Endothelial cell (in vitro differentiated cells): ENCODE data around the gene CDK14. TPM values are rescaled to one million over a fixed set of nuclear protein-coding genes. Genes with fewer than 3 reads are reported as not detected.

Experiments
- DNase-seq: peaks from one replicate; pipeline ENCODE4 v3.0.0; 2021; ENCODE audit warnings: low spot score
- H3K27ac Mint-ChIP-seq: one replicate; pipeline ENCODE4 v1.8.0; 2021; ENCODE audit warnings: mixed read lengths, inconsistent platforms; ENCODE audit not compliant: unreplicated experiment
- H3K27me3 Mint-ChIP-seq: one replicate; pipeline ENCODE4 v1.8.0; 2021; ENCODE audit warnings: mild to moderate bottlenecking, moderate library complexity, mixed read lengths, inconsistent platforms; ENCODE audit not compliant: unreplicated experiment
- H3K36me3 Mint-ChIP-seq: one replicate; pipeline ENCODE4 v1.8.0; 2021; ENCODE audit warnings: mild to moderate bottlenecking, low read depth, mixed read lengths, inconsistent platforms; ENCODE audit not compliant: unreplicated experiment
- H3K4me1 Mint-ChIP-seq: one replicate; pipeline ENCODE4 v1.8.0; 2021; ENCODE audit warnings: mild to moderate bottlenecking, mixed read lengths, inconsistent platforms; ENCODE audit not compliant: unreplicated experiment
- H3K4me3 Mint-ChIP-seq: one replicate; pipeline ENCODE4 v1.8.0; 2021; ENCODE audit warnings: mild to moderate bottlenecking, mixed read lengths, inconsistent platforms; ENCODE audit not compliant: unreplicated experiment
- H3K9me3 Mint-ChIP-seq: one replicate; pipeline ENCODE4 v1.8.0; 2021; ENCODE audit warnings: mixed read lengths, inconsistent platforms; ENCODE audit not compliant: unreplicated experiment
- total RNA-seq: library from RNA; stranded (reverse); fragmentation: NEBNext Ultra II Directional; extraction: Animal tissue kit (Norgen Biotek cat#: 25700); gene quantifications from one replicate; pipeline ENCODE4 v1.2.1, GENCODE V29; 2021; ENCODE audit not compliant: unreplicated experiment
- TF ChIP-seq, protein P1 (sequence below): fragments of 200-600 bp; sonication (generic); IDR thresholded peaks from one replicate; pipeline ENCODE4 v1.5.0; 2021; ENCODE audit warnings: antibody characterized with exemption; ENCODE audit not compliant: unreplicated experiment

CDK14 gene
- total RNA-seq, 1 donor from 2014 or later = 30.2 TPM

DNA sequence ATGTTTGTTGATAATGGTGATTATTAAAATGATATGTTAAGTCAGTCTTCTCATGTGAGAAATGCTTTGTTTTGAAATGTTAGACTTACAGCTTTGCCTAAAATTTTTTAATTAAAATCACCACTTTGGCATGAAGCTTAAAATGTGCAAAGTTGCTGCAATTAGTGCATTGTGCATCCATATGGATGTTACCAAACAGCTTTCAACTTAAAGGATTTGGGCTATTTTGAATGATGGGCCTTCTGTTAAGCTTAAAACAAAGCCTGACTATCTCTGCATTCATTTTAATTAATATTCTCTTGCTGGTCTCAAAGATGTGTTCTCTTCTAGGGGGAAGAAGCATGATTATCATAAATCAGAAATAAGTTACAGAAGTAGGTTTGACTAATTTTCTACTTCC is 603.5 kb downstream of the CDK14 start:
- Mint-ChIP-seq H3K9me3 (no peaks in the 10 kb centered on the region), H3K27me3 (peaks cover 4% of the 10 kb centered on the region), H3K27ac (no peak overlapping the region), H3K36me3 (no peaks in the 10 kb centered on the region), H3K4me3 (no peak overlapping the region), H3K4me1 (peaks cover 22% of the 10 kb centered on the region)
- DNase-seq = no peak
- TF ChIP-seq, protein P1, sequence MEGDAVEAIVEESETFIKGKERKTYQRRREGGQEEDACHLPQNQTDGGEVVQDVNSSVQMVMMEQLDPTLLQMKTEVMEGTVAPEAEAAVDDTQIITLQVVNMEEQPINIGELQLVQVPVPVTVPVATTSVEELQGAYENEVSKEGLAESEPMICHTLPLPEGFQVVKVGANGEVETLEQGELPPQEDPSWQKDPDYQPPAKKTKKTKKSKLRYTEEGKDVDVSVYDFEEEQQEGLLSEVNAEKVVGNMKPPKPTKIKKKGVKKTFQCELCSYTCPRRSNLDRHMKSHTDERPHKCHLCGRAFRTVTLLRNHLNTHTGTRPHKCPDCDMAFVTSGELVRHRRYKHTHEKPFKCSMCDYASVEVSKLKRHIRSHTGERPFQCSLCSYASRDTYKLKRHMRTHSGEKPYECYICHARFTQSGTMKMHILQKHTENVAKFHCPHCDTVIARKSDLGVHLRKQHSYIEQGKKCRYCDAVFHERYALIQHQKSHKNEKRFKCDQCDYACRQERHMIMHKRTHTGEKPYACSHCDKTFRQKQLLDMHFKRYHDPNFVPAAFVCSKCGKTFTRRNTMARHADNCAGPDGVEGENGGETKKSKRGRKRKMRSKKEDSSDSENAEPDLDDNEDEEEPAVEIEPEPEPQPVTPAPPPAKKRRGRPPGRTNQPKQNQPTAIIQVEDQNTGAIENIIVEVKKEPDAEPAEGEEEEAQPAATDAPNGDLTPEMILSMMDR = no peak

- DNase-seq = no peak
- Mint-ChIP-seq H3K36me3 (no peaks in the 10 kb centered on the region), H3K4me3 (no peak overlapping the region), H3K9me3 (no peaks in the 10 kb centered on the region), H3K27ac (peak overlapping the region; percentile 93), H3K4me1 (peaks cover 32% of the 10 kb centered on the region), H3K27me3 (peaks cover 2% of the 10 kb centered on the region)
- TF ChIP-seq, protein P1 = no peak
These were observed 605.5 kb downstream of the CDK14 start for GRCh38 chr7:91201442-91202113.

DNA sequence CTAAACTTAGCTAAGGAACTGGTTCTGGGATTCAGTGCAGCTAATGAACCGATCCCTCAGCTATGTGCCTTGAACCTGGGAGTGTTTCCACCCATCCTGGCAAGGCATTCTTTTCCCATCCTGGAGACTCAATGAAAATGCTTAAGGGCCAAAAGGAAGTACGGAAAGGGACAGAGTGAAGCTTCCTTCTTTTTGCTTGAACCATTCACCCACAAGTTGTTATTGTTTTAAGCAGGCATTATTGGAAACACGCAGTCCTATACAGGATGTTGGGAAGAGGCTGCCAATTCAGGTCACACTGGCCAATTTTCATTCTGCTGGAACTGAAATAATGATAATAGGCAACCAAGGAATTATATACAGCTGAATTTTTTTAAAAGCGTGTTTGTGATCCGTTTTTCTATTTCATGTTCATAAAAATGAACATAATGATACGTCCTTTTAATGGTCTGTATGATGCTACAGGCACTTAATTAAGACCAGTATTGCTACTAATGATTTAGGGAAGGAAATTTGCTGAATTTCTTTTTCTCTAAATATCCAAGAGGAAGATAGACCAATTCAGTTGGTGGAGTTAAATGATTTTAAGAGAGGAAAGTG is 610.3 kb downstream of the CDK14 start:
- no peaks in the 10 kb centered on the region for H3K36me3 Mint-ChIP-seq
- H3K9me3 Mint-ChIP-seq = no peaks in the 10 kb centered on the region
- H3K27me3 Mint-ChIP-seq = peaks cover 2% of the 10 kb centered on the region
- H3K27ac Mint-ChIP-seq = peak overlapping the region; percentile 58
- peaks cover 36% of the 10 kb centered on the region for H3K4me1 Mint-ChIP-seq
- no peak for DNase-seq
- H3K4me3 Mint-ChIP-seq = no peak overlapping the region
- TF ChIP-seq, protein P1 = no peak

DNA sequence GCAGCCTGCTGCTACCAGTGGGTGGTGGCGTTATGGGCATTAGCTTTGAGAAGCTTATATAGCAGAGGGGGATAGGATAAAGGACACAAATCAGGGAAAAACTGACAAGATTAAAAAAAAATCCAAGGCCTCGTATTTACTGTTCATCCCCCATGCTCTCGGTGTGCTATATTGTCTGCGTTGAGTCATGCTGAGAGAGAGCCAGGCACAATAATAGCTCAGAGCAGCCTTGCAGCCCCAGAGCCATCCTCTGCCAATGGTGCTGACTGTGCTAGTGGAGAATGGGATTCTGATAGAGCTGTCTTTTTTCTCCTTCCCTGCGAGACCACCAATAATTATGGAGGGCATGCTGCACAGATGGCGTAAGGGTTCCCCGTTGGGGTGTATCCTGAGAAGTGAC is 616.5 kb downstream of the CDK14 start:
- Mint-ChIP-seq H3K27ac (peak overlapping the region; percentile 48), H3K27me3 (peaks cover 2% of the 10 kb centered on the region), H3K9me3 (no peaks in the 10 kb centered on the region)

More for the DNA sequence above, 616.5 kb downstream of the CDK14 start:
- DNase-seq = no peak
- peaks cover 32% of the 10 kb centered on the region for H3K4me1 Mint-ChIP-seq
- TF ChIP-seq, protein P1 = no peak
- no peaks in the 10 kb centered on the region for H3K36me3 Mint-ChIP-seq
- H3K4me3 Mint-ChIP-seq = no peak overlapping the region
